ENCODE results near the gene PPP1R9A.

DNA sequence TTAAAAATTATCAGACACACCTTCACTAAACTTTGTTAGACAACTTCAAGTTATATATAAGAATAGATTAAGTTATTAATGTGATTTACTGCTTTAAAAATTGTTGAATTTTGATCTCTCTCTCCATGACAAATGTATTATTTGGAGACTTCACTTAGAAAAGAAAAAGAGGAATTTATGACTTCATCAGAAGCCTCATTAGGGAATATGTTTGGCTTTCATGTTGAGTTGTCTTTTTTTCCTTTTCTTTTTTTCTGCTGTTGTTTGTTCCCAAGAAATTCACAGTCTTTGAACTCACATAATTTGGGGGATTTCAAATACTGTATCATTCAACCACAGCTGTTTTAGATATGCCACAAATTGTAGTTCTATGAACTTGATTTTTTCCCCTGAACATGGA is 149.5 kb downstream of the PPP1R9A start:
- TF ChIP-seq EZH2 (IDR thresholded peaks at IDR 0.05; ENCODE audit: low read length, unreplicated experiment) (no peak), EZH2phosphoT487 (IDR thresholded peaks at IDR 0.05; ENCODE audit: borderline replicate concordance, low read length) (no peak)
- TF ChIP-seq, protein P1, sequence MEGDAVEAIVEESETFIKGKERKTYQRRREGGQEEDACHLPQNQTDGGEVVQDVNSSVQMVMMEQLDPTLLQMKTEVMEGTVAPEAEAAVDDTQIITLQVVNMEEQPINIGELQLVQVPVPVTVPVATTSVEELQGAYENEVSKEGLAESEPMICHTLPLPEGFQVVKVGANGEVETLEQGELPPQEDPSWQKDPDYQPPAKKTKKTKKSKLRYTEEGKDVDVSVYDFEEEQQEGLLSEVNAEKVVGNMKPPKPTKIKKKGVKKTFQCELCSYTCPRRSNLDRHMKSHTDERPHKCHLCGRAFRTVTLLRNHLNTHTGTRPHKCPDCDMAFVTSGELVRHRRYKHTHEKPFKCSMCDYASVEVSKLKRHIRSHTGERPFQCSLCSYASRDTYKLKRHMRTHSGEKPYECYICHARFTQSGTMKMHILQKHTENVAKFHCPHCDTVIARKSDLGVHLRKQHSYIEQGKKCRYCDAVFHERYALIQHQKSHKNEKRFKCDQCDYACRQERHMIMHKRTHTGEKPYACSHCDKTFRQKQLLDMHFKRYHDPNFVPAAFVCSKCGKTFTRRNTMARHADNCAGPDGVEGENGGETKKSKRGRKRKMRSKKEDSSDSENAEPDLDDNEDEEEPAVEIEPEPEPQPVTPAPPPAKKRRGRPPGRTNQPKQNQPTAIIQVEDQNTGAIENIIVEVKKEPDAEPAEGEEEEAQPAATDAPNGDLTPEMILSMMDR (conservative IDR thresholded peaks at IDR 0.05; ENCODE audit: low read depth, low read length) = no peak

Measured in PC-3 (cell line).